Measurements from ENCODE around the gene ROBO2. TPM values are rescaled to one million over a fixed set of nuclear protein-coding genes. Genes with fewer than 3 reads are reported as not detected.

The ROBO2 gene
- total and polyA plus RNA-seq, 3 donors from 2014 or later, result 16.1 to 23.3 (median 17.7) TPM

GRCh38 chr3:77372634-77373346, 332.9 kb downstream of the ROBO2 start:
- intact Hi-C loops (cut with DNase I; ENCODE audit: low total_unique reads), result no loop called here
- no peak overlapping the region for H3K4me3 ChIP-seq
- TF ChIP-seq POLR2A (IDR thresholded peaks at IDR 0.05), result no peak
- TF ChIP-seq CTCF (IDR thresholded peaks at IDR 0.05), result no peak
- H3K27me3 ChIP-seq, result no peaks in the 10 kb centered on the region
- WGBS, 2 donors, result 84 to 90% methylated on average over 2 of the region's 2 CpGs
- H3K36me3 ChIP-seq (ENCODE audit: low read depth, missing control alignments), result no peaks in the 10 kb centered on the region
- no peaks in the 10 kb centered on the region for H3K4me1 ChIP-seq
- no peaks in the 10 kb centered on the region for H3K9me3 ChIP-seq
- no peak for DNase-seq
- H3K27ac ChIP-seq, result no peak overlapping the region

GRCh38 chr3:77373619-77374018, 333.7 kb downstream of the ROBO2 start:
- TF ChIP-seq POLR2A (IDR thresholded peaks at IDR 0.05) (no peak), CTCF (IDR thresholded peaks at IDR 0.05) (no peak)
- Histone ChIP-seq H3K27me3 (no peaks in the 10 kb centered on the region), H3K27ac (no peak overlapping the region), H3K4me1 (no peaks in the 10 kb centered on the region), H3K36me3 (ENCODE audit: low read depth, missing control alignments) (no peaks in the 10 kb centered on the region), H3K4me3 (no peak overlapping the region), H3K9me3 (no peaks in the 10 kb centered on the region)
- DNase-seq, result no peak
- 74 to 89% methylated on average over 6 of the region's 6 CpGs for WGBS, 2 donors
- intact Hi-C loops (cut with DNase I; ENCODE audit: low total_unique reads), result no loop called here

GRCh38 chr3:77376511-77376910, 336.6 kb downstream of the ROBO2 start:
- DNase-seq, result no peak
- Histone ChIP-seq H3K9me3 (no peaks in the 10 kb centered on the region), H3K27ac (no peak overlapping the region), H3K4me3 (no peak overlapping the region), H3K27me3 (no peaks in the 10 kb centered on the region), H3K4me1 (no peaks in the 10 kb centered on the region), H3K36me3 (ENCODE audit: low read depth, missing control alignments) (no peaks in the 10 kb centered on the region)
- 99 to 100% methylated on average over 2 of the region's 2 CpGs for WGBS, 2 donors
- intact Hi-C loops (cut with DNase I; ENCODE audit: low total_unique reads), result no loop called here
- TF ChIP-seq POLR2A (IDR thresholded peaks at IDR 0.05) (no peak), CTCF (IDR thresholded peaks at IDR 0.05) (no peak)

- no peak for DNase-seq
- WGBS, 2 donors, result 86 to 90% methylated on average over 1 of the region's 1 CpG
- Histone ChIP-seq H3K4me1 (no peaks in the 10 kb centered on the region), H3K27ac (no peak overlapping the region), H3K27me3 (no peaks in the 10 kb centered on the region), H3K4me3 (no peak overlapping the region), H3K36me3 (ENCODE audit: low read depth, missing control alignments) (no peaks in the 10 kb centered on the region), H3K9me3 (no peaks in the 10 kb centered on the region)
- intact Hi-C loops (cut with DNase I; ENCODE audit: low total_unique reads), result no loop called here
- TF ChIP-seq POLR2A (IDR thresholded peaks at IDR 0.05), result no peak
- no peak for TF ChIP-seq CTCF (IDR thresholded peaks at IDR 0.05)
Observed at GRCh38 chr3:77377717-77378116, 337.8 kb downstream of the ROBO2 start.

GRCh38 chr3:77380136-77380535, 340.2 kb downstream of the ROBO2 start:
- Histone ChIP-seq H3K9me3 (no peaks in the 10 kb centered on the region), H3K36me3 (ENCODE audit: low read depth, missing control alignments) (no peaks in the 10 kb centered on the region), H3K4me3 (no peak overlapping the region), H3K27me3 (no peaks in the 10 kb centered on the region), H3K4me1 (no peaks in the 10 kb centered on the region), H3K27ac (no peak overlapping the region)
- no peak for TF ChIP-seq POLR2A (IDR thresholded peaks at IDR 0.05)
- TF ChIP-seq CTCF (IDR thresholded peaks at IDR 0.05), result no peak
- 85 to 88% methylated on average over 3 of the region's 3 CpGs for WGBS, 2 donors
- intact Hi-C loops (cut with DNase I; ENCODE audit: low total_unique reads), result no loop called here
- DNase-seq, result no peak
